ENCODE results near the gene GAS2.

DNA sequence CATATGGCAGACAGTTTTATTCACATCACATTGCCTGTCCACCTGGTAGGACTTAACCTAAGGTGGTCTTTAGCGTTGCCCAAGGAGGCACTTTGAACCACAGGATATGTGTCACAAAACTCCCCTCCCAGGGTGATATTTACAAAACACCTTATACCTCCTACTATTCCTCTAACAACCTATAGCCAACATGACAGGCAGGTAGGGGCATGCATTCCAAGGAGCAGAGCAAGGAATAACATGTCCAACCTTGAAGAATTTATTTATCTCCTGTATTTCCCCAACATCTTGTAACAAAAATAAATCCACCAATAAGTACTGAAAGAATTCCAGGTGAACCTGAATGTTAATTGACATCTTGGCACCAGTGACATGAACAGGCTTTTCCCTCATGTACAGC, 102.7 kb downstream of the GAS2 start:
- TF ChIP-seq BHLHE40 (IDR thresholded peaks at IDR 0.05; ENCODE audit: low read depth, low read length) (no peak), CTCF (conservative IDR thresholded peaks at IDR 0.05; ENCODE audit: low read depth, low read length) (no peak)

Data from IMR-90 (cell line).